HEK293 (cell line): ENCODE results near the gene OR10D3.
"Not testable (repeated sequence)": the region's sequence is repeated elsewhere in the genome, so short reads cannot be mapped to it uniquely, and the experiment has no call there.

Source experiments
- CTCF ChIA-PET: fragments of 350-600 bp; formaldehyde crosslinking; extraction: SDS; loops from one replicate; lab custom pipeline; 2021; ENCODE audit warnings: antibody characterized with exemption; lab: Yijun Ruan, JAX
- POLR2A ChIA-PET: fragments of 300-600 bp; formaldehyde crosslinking; extraction: SDS; loops from one replicate; lab custom pipeline; 2020; ENCODE audit warnings: antibody characterized with exemption, inconsistent platforms; lab: Yijun Ruan, JAX
- H3K27ac ChIP-seq: fragments of 200-500 bp; sonication (Bioruptor generic); 2 replicates; pipeline ENCODE4 v1.5.1; 2014; ENCODE audit warnings: low read depth, low read length, control low read depth, inconsistent platforms; ENCODE audit errors: extremely low read depth
- H3K36me3 ChIP-seq, 2 experiments: fragments of 200-500 bp in 1 of 2; sonication (Bioruptor generic) in 1 of 2; 1 replicate in 1 of 2; 2 replicates in 1 of 2; pipeline ENCODE4 v1.5.1; 2014 to 2017; ENCODE audit warnings: inconsistent platforms in 2 of 2, low read length in 2 of 2; ENCODE audit not compliant: control insufficient read depth in 2 of 2, insufficient read depth in 1 of 2
- H3K4me1 ChIP-seq: fragments of 200-500 bp; sonication (Bioruptor generic); 2 replicates; pipeline ENCODE4 v1.5.1; 2014; ENCODE audit warnings: mild to moderate bottlenecking, low read length, inconsistent platforms; ENCODE audit not compliant: control insufficient read depth, insufficient read depth
- H3K4me3 ChIP-seq: 2 replicates; pipeline ENCODE4 v1.5.1; 2011; ENCODE audit warnings: low read depth, mild to moderate bottlenecking, control low read depth, low read length, moderate library complexity
- H3K9me3 ChIP-seq: fragments of 200-500 bp; sonication (Bioruptor generic); 2 replicates; pipeline ENCODE4 v1.5.1; 2014; ENCODE audit warnings: low read depth, low read length, inconsistent platforms; ENCODE audit not compliant: control insufficient read depth, insufficient read depth
- HIC1 ChIP-seq: fragments of 450-650 bp; formaldehyde crosslinking; IDR thresholded peaks from 2 replicates; pipeline ENCODE4 v1.5.1; 2016; ENCODE audit warnings: missing biosample characterization, missing genetic modification characterization
- KLF17 ChIP-seq: fragments of 450-650 bp; formaldehyde crosslinking; IDR thresholded peaks from 2 replicates; pipeline ENCODE4 v1.5.1; 2016; ENCODE audit warnings: missing biosample characterization, missing genetic modification characterization
- RBAK ChIP-seq: fragments of 450-650 bp; formaldehyde crosslinking; IDR thresholded peaks from 2 replicates; pipeline ENCODE4 v1.5.1; 2016; ENCODE audit warnings: missing biosample characterization, missing genetic modification characterization
- SALL2 ChIP-seq: fragments of 450-650 bp; formaldehyde crosslinking; IDR thresholded peaks from 2 replicates; pipeline ENCODE4 v1.5.0; 2017; ENCODE audit warnings: missing biosample characterization, mild to moderate bottlenecking, missing genetic modification characterization, borderline replicate concordance
- SCRT1 ChIP-seq: fragments of 450-650 bp; formaldehyde crosslinking; IDR thresholded peaks from 2 replicates; pipeline ENCODE4 v1.5.1; 2016; ENCODE audit warnings: missing biosample characterization, missing genetic modification characterization, borderline replicate concordance
- TRIM28 ChIP-seq: IDR thresholded peaks from 2 replicates; pipeline ENCODE4 v1.6.1; 2011; ENCODE audit warnings: low read length, control low read depth, borderline replicate concordance
- ZNF132 ChIP-seq: fragments of 450-650 bp; formaldehyde crosslinking; IDR thresholded peaks from 2 replicates; pipeline ENCODE4 v1.5.1; 2017; ENCODE audit warnings: missing biosample characterization, missing genetic modification characterization, borderline replicate concordance
- ZNF239 ChIP-seq: fragments of 450-650 bp; formaldehyde crosslinking; IDR thresholded peaks from 2 replicates; pipeline ENCODE4 v1.5.1; 2016; ENCODE audit warnings: missing biosample characterization, missing genetic modification characterization
- ZNF280C ChIP-seq: fragments of 450-650 bp; formaldehyde crosslinking; IDR thresholded peaks from 2 replicates; pipeline ENCODE4 v1.5.1; 2016; ENCODE audit warnings: missing biosample characterization, missing genetic modification characterization
- ZNF423 ChIP-seq: fragments of 450-650 bp; formaldehyde crosslinking; IDR thresholded peaks from 2 replicates; pipeline ENCODE4 v1.5.1; 2016; ENCODE audit warnings: missing biosample characterization, missing genetic modification characterization
- ZNF529 ChIP-seq: fragments of 450-650 bp; formaldehyde crosslinking; IDR thresholded peaks from 2 replicates; pipeline ENCODE4 v1.5.1; 2017; ENCODE audit warnings: missing genetic modification characterization, missing biosample characterization; ENCODE audit not compliant: insufficient replicate concordance
- ZNF549 ChIP-seq: fragments of 450-650 bp; IDR thresholded peaks from 2 replicates; pipeline ENCODE4 v1.5.1; 2018; ENCODE audit warnings: missing biosample characterization, missing genetic modification characterization, mild to moderate bottlenecking, inconsistent platforms, moderate library complexity
- ZNF621 ChIP-seq: fragments of 450-650 bp; formaldehyde crosslinking; IDR thresholded peaks from 2 replicates; pipeline ENCODE4 v1.5.1; 2017; ENCODE audit warnings: missing biosample characterization, missing genetic modification characterization
- ZNF76 ChIP-seq: fragments of 450-650 bp; formaldehyde crosslinking; IDR thresholded peaks from 2 replicates; pipeline ENCODE4; 2016; ENCODE audit warnings: low read depth, missing biosample characterization, missing genetic modification characterization, borderline replicate concordance
- ZSCAN30 ChIP-seq: fragments of 450-650 bp; IDR thresholded peaks from 2 replicates; pipeline ENCODE4 v1.5.1; 2018; ENCODE audit warnings: missing biosample characterization, mild to moderate bottlenecking, missing genetic modification characterization, moderate library complexity
- TF ChIP-seq, protein P1 (sequence below): fragments of 450-650 bp; formaldehyde crosslinking; IDR thresholded peaks from 2 replicates; pipeline ENCODE4 v1.5.1; 2016; ENCODE audit warnings: missing biosample characterization, missing genetic modification characterization, low read depth
- TF ChIP-seq, protein P2 (sequence below): fragments of 450-650 bp; formaldehyde crosslinking; IDR thresholded peaks from 2 replicates; pipeline ENCODE4 v1.5.1; 2016; ENCODE audit warnings: missing biosample characterization, missing genetic modification characterization

OR10D3 gene

DNA sequence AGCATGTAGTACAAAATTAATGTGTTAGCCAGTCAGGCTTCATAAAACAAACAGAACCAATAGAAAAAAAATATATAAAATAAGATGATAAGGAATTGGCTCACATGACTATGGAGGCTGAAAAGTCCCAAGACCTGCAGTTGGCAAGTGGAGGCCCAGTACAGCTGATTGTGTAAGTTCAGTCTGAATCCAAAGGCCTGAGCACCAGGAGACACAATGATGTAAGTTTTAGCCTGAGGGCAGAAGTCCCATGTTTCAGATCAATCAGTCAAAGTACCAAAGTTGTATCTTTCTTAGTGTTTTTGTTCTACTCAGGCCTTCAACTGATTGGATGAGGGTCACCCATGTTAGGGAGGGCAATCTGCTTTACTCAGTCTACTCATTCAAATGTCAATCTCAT is 14.3 kb upstream of the OR10D3 start:
- H3K27ac ChIP-seq, result no peak overlapping the region
- H3K4me3 ChIP-seq, result no peak overlapping the region
- CTCF ChIA-PET, result no interaction called here
- no peaks in the 10 kb centered on the region for H3K36me3 ChIP-seq
- POLR2A ChIA-PET, result no interaction called here
- no peaks in the 10 kb centered on the region for H3K9me3 ChIP-seq
- no peaks in the 10 kb centered on the region for H3K4me1 ChIP-seq
- TF ChIP-seq ZSCAN30 (tag by site-specific recombination) (no peak), SCRT1 (no peak), SALL2 (tag by site-specific recombination) (no peak), ZNF549 (no peak), HIC1 (tag by site-specific recombination) (no peak), KLF17 (tag by site-specific recombination) (no peak), RBAK (tag by site-specific recombination) (no peak), ZNF76 (tag by site-specific recombination) (no peak), ZNF423 (no peak), TRIM28 (no peak), ZNF621 (tag by site-specific recombination) (no peak), ZNF280C (tag by site-specific recombination) (no peak), ZNF132 (tag by site-specific recombination) (no peak), ZNF529 (tag by site-specific recombination) (no peak), ZNF239 (tag by site-specific recombination) (no peak)
- TF ChIP-seq, protein P1, sequence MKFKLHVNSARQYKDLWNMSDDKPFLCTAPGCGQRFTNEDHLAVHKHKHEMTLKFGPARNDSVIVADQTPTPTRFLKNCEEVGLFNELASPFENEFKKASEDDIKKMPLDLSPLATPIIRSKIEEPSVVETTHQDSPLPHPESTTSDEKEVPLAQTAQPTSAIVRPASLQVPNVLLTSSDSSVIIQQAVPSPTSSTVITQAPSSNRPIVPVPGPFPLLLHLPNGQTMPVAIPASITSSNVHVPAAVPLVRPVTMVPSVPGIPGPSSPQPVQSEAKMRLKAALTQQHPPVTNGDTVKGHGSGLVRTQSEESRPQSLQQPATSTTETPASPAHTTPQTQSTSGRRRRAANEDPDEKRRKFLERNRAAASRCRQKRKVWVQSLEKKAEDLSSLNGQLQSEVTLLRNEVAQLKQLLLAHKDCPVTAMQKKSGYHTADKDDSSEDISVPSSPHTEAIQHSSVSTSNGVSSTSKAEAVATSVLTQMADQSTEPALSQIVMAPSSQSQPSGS (tag by site-specific recombination), result no peak
- TF ChIP-seq, protein P2, sequence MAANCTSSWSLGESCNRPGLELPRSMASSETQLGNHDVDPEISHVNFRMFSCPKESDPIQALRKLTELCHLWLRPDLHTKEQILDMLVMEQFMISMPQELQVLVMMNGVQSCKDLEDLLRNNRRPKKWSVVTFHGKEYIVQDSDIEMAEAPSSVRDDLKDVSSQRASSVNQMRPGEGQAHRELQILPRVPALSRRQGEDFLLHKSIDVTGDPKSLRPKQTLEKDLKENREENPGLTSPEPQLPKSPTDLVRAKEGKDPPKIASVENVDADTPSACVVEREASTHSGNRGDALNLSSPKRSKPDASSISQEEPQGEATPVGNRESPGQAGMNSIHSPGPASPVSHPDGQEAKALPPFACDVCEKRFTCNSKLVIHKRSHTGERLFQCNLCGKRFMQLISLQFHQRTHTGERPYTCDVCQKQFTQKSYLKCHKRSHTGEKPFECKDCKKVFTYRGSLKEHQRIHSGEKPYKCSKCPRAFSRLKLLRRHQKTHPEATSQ (tag by site-specific recombination), result no peak

DNA sequence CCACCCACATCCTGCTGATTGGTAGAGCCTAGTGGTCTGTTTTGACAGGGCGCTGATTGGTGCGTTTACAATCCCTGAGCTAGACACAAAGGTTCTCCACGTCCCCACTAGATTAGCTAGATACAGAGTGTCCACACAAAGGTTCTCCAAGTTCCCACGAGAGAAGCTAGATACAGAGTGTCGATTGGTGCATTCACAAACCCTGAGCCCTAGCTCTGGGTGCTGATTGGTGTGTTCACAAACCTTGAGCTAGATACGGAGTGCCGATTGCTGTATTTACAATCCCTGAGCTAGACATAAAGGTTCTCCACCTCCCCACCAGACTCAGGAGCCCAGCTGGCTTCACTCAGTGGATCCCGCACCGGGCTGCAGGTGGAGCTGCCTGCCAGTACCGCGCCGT is 12.8 kb upstream of the OR10D3 start:
- H3K9me3 ChIP-seq, H3K4me3 ChIP-seq, CTCF ChIA-PET, H3K36me3 ChIP-seq, H3K4me1 ChIP-seq, POLR2A ChIA-PET, H3K27ac ChIP-seq: not testable (repeated sequence)
